Stimulated activated naive CD8-positive, alpha-beta T cell treated with anti-CD3 and anti-CD28 coated beads, Interleukin-15, amount 100 ng/mL, for 72 hours (primary cell): ENCODE data around the gene HMCES.

Experiments
- ATAC-seq: fragments of 150-1000 bp; cut with Tn5 transposase; 2 replicates; pipeline ENCODE4 v1.10.0; 2021; ENCODE audit warnings: mild to moderate bottlenecking, moderate library complexity
- DNase-seq, 2 donors: peaks; one replicate each; pipeline ENCODE4 v3.0.0; 2021 to 2022
- H3K27ac Mint-ChIP-seq, 2 donors: one replicate each; pipeline ENCODE4 v1.8.0; 2022; ENCODE audit warnings: mild to moderate bottlenecking in 2 of 2, mixed read lengths in 2 of 2, moderate library complexity in 2 of 2
- H3K27me3 Mint-ChIP-seq: one replicate; pipeline ENCODE4 v1.8.0; 2022; ENCODE audit warnings: mixed read lengths
- H3K4me1 Mint-ChIP-seq: one replicate; pipeline ENCODE4 v1.8.0; 2022; ENCODE audit warnings: mild to moderate bottlenecking, mixed read lengths
- H3K4me3 Mint-ChIP-seq, 2 donors: one replicate each; pipeline ENCODE4 v1.8.0; 2022; ENCODE audit warnings: mild to moderate bottlenecking in 2 of 2, mixed read lengths in 2 of 2, moderate library complexity in 1 of 2
- H3K9me3 Mint-ChIP-seq, 2 donors: one replicate each; pipeline ENCODE4 v1.8.0; 2022; ENCODE audit warnings: mixed read lengths in 2 of 2

Gene HMCES

DNA sequence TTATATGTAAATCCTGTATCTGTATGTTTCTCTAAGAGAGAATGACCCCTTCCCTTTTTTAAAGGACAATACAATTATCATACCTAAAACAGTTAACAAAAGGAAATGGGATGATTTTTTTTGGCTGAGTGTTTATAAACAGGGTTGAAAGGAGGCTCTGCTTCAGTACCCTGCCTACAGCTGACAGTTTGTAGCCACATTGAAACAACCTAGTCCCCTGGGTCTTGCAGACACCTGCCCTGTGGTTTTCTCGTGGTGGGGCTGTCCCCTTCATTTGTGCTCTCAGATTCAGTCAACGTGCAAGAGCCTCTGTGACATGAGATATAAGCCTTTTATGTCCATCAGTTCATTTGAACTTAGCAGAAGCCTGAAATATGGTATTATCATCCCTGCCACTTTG is 2.3 kb upstream of the HMCES start:
- DNase-seq = peak; percentile 53 to 72
- peak; percentile 70 for ATAC-seq
- no peak overlapping the region for H3K27ac Mint-ChIP-seq
- peaks cover 51% of the 10 kb centered on the region for H3K4me1 Mint-ChIP-seq
- no peak overlapping the region for H3K4me3 Mint-ChIP-seq
- H3K9me3 Mint-ChIP-seq = no peaks in the 10 kb centered on the region
- no peaks in the 10 kb centered on the region for H3K27me3 Mint-ChIP-seq

DNA sequence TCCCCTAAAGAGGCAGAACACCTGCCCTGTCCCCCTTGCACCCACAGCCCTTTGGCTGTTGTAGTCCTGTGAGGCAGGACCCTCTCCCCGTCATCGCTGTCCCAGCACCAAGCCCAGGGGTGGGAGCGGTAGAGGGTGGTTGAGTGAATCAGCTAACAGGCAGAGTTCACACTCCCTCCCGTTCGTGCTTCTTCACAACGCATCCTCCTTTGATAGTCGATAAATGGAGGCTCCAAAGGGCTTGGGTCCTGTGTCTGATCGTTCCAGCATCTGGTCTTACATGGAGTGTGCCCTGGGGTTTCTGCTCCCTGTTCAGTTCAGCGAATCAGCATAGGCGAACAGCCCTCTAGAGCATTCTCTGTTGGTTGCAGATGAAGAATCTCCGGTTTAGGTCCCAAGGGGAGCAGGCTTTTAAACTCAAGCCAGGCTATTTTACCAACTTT is 820 bp upstream of the HMCES start:
- no peaks in the 10 kb centered on the region for H3K27me3 Mint-ChIP-seq

DNA sequence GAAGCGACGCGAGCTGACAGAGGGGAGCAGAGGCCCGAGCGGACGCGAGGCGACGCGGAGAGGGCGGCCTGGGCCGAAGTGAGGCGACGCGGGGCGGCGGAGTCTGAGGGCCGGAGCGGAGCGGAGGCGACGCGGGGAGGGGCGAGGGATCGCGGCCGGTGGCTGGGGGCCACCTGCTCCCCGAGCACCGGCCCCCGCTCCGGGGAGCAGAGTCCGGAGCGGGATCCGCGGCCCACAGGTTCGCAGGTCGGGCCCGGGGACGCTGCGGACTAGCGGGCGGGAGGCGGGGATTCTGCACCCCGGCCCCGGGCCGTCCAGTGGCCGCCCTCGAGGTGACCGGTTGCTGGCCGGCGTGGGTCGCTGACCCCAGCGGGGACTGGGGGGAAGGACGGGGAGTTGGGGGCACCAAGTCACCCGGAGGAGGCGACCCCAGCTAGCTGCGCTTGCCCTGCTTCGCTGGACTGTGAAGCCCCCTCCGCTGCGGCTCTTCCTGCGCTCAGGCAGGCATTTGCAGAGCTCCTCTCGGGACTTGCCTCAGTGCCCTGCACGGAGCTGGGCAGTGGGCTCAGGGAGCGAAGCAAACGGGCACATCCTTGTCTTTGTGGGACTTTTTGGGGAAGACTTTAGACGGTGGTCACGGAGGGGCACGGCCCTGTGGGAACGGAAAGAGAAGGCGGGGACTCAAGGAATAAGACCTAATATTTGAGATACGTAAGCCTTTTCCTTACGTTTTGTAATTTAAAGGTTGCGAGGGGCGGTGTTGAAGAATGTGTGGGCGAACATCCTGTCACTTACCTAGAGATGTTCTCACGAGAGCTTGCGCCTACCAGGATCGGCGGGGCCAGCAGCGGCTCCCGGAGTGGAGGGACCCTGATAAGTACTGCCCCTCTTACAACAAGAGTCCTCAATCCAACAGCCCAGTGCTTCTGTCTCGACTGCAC is 566 bp downstream of the HMCES start:
- Mint-ChIP-seq H3K9me3 (no peaks in the 10 kb centered on the region), H3K4me3 (peak overlapping the region; percentile 87 to 92)

More for the DNA sequence above, 820 bp upstream of the HMCES start:
- no peak for DNase-seq
- H3K4me1 Mint-ChIP-seq = peaks cover 66% of the 10 kb centered on the region
- peak overlapping the region; percentile 87 to 92 for H3K4me3 Mint-ChIP-seq
- H3K9me3 Mint-ChIP-seq = no peaks in the 10 kb centered on the region
- H3K27ac Mint-ChIP-seq = peak overlapping the region; percentile 72 to 98
- ATAC-seq = no peak

DNA sequence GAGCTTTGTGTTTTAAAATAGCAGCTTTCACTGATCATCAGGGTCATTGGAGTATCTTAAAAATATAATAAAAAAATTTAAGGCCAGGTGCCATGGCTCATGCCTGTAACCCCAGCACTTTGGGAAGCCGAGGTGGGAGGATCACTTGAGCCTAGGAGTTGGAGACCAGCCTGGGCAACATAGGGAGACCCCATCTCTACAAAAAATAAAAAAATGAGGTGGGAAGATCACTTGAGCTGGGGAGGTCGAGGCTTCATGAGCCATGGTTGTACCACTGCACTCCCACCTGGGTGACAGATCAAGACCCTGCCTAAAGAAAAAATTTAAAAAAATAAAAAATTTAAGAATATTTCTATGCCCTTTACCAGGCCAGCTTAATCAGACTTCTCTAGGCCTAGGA is 1.5 kb downstream of the HMCES start:
- no peaks in the 10 kb centered on the region for H3K27me3 Mint-ChIP-seq
- H3K4me3 Mint-ChIP-seq = peak overlapping the region; percentile 85 to 89
- ATAC-seq = no peak
- H3K4me1 Mint-ChIP-seq = peaks cover 84% of the 10 kb centered on the region
- H3K9me3 Mint-ChIP-seq = no peaks in the 10 kb centered on the region
- H3K27ac Mint-ChIP-seq = peak overlapping the region; percentile 57 to 82
- DNase-seq = no peak

More for the DNA sequence above, 566 bp downstream of the HMCES start:
- peaks cover 80% of the 10 kb centered on the region for H3K4me1 Mint-ChIP-seq
- H3K27me3 Mint-ChIP-seq = no peaks in the 10 kb centered on the region
- ATAC-seq = peak; percentile 47
- peak overlapping the region; percentile 96 to 98 for H3K27ac Mint-ChIP-seq
- DNase-seq = peak; percentile 68 to 70

DNA sequence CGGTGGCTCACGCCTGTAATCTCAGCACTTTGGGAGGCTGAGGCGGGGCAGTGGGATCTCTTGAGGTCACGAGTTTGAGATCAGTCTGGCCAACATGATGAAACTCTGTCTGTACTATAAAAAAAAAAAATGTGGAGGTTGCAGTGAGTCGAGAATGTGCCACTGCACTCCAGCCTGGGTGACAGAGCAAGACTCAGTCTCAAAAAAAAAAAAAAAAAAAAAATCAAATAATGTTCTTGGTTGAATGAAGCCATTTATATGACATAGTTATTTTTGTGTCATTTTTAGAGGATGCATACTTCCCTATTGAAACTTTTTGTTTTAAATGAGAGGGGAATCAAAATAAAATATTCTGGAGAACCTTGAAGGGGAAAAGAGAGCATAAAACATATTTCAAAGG is 3.1 kb downstream of the HMCES start:
- peak overlapping the region; percentile 78 to 93 for H3K27ac Mint-ChIP-seq
- no peaks in the 10 kb centered on the region for H3K27me3 Mint-ChIP-seq
- H3K9me3 Mint-ChIP-seq = no peaks in the 10 kb centered on the region
- ATAC-seq (no peak), DNase-seq (no peak)
- peak overlapping the region; percentile 61 to 75 for H3K4me3 Mint-ChIP-seq
- peaks cover 76% of the 10 kb centered on the region for H3K4me1 Mint-ChIP-seq

DNA sequence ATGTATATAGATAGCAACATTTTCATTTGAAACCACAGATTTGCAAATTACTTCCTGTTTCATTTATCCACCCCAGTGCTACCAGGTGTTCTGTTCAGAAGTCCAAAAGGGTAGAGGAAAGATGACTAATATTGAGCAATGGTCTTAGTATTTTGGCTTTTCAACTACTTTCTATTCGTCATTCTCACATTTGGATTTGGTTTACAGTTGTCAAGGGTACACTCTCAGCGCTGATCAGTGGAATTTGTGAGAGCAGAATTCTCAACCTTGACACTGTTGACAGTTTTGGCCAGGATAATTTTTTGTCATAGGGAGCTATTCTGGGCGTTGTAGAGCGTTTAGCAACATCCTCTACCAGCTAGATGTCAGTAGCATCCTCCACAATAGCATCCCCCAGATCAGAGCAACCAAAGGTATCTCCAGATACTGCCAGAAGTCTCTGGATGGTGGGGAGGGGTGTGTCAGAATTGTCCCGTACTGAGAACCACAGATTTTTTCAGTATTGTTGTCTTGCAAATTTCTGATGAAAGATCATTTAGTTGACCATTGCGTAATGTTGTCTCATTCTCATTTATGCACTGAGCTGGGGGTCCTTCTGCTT is 4.2 kb downstream of the HMCES start:
- H3K4me1 Mint-ChIP-seq = peaks cover 67% of the 10 kb centered on the region
- peak overlapping the region; percentile 16 to 67 for H3K27ac Mint-ChIP-seq
- DNase-seq (peak; percentile 31 to 44), ATAC-seq (peak; percentile 75)
- H3K27me3 Mint-ChIP-seq = no peaks in the 10 kb centered on the region
- H3K4me3 Mint-ChIP-seq = peak overlapping the region; percentile 25 to 36
- H3K9me3 Mint-ChIP-seq = no peaks in the 10 kb centered on the region

DNA sequence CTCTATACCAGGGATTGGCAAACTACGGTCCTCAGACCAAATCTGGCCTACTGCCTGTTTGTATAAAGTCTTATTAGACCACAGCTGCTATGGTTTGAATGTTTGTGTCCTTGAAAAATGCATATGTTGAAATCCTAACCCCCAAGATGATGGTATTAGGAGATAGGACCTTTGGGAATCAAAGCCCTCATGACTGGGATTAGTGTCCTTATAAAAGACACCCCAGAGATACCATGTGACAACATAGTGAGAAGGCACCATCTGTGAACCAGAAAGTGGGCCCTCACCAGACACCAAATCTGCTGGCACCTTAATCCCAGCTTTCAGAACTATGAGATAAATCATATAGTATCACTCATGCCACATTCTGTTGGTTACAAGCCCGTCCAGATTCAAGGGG is 7.4 kb downstream of the HMCES start:
- DNase-seq = no peak
- Mint-ChIP-seq H3K27ac (no peak overlapping the region), H3K4me3 (no peak overlapping the region), H3K4me1 (peaks cover 44% of the 10 kb centered on the region), H3K27me3 (no peaks in the 10 kb centered on the region), H3K9me3 (no peaks in the 10 kb centered on the region)
- no peak for ATAC-seq

DNA sequence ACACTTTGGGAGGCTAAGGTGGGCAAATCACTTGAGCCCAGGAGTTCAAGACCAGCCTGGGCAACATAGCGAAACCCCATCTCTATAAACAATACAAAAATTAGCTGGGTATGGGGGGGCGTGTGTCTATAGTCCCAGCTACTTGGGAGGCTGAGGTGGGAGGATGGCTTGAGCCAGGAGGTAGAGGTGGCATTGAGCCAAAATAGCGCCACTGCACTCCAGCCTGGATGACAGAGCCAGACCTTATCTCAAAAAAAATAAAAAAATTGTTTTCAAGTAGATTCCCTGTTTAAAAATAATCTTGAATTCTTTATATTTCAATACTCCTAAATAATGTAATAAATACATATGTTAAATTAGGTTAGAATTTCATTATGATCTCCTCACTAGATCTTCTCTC is 9.8 kb downstream of the HMCES start:
- H3K27ac Mint-ChIP-seq = peak overlapping the region in 1 of 2 donors; percentile 72
- no peak for ATAC-seq

DNA sequence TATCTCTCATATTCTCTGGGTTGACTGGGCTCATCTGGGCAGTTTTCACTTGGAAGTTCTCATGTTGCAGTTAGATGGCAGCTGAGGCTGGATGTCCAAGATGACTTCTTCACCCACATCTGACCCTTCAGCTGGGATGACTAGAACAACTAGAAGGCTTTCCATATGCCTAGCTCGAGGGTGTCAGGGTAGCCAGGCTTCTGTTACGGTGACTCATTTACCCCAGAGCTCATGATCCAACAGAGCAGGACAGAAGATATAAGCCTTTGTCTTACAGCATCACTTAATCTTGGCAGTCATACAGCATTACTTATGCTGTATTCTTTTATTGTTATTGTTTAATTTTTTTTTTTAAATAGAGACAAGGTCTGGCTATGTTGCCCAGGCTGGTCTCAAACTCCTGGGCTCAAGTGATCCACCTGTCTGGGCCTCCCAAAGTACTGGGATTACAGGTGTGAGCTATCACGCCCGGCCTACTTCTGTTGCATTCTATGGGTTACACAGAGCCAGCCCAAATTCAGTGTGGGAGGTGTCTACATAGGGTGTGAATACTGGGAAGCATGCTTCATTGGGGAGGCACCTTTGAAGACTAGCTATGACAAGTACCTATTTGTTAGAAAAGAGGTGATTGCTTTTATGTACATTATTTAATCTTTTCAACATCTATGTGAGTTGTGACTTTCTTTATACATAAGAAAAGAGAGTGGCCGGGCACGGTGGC is 10.7 kb downstream of the HMCES start:
- Mint-ChIP-seq H3K27me3 (no peaks in the 10 kb centered on the region), H3K4me3 (no peak overlapping the region), H3K4me1 (peaks cover 12% of the 10 kb centered on the region), H3K27ac (no peak overlapping the region), H3K9me3 (no peaks in the 10 kb centered on the region)
- no peak for ATAC-seq
- DNase-seq = no peak

More for the DNA sequence above, 9.8 kb downstream of the HMCES start:
- DNase-seq = no peak
- Mint-ChIP-seq H3K27me3 (no peaks in the 10 kb centered on the region), H3K4me1 (peaks cover 21% of the 10 kb centered on the region), H3K4me3 (no peak overlapping the region), H3K9me3 (no peaks in the 10 kb centered on the region)

DNA sequence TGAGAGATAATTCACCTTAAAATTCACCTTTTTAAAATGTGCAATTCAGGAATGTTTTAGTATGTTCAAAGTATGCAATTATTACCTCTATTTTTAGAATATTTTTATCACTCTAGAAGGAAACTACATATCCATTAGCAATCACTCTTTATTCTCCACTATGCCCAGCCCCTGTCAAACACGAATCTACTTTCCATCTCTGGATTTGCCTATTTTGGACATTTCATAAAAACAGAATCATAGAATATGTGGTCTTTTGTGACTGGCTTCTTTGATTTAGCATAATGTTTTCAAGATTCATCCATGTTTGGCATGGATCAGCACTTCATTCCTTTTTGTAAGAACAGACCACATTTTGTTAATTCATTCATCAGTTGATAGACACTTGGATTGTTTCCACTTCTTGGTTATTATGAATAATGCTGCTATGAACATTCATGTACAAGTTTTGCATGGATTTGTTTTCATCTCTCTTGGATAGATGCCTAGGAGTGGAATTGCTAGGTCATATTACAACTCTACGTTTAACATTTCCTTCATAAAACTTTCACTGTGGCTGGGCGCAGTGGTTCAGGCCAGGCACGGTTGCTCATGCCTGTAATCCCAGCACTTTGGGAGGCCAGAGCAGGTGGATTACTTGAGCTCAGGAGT is 12.7 kb downstream of the HMCES start:
- Mint-ChIP-seq H3K4me3 (no peak overlapping the region), H3K9me3 (no peaks in the 10 kb centered on the region), H3K4me1 (peaks cover 6% of the 10 kb centered on the region), H3K27me3 (no peaks in the 10 kb centered on the region), H3K27ac (no peak overlapping the region)
- ATAC-seq (no peak), DNase-seq (no peak)

DNA sequence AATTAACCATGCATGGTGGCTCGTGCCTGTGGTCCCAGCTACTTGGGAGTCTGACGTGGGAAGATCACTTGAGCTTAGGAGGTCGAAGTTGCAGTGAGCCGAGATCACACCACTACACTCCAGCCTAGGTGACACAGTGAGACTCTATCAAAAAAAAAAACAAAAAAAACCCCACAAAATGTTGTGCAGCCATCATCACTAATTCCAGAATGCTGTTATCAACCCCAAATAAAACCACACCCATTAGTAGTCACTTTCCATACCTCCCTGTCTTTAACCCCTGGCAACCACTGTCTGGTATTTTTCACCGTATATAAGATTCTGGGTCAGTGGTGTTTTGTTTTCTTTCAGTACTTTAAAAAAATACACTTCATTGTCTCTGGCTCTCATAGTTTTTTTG is 16.6 kb downstream of the HMCES start:
- Mint-ChIP-seq H3K4me1 (no peaks in the 10 kb centered on the region), H3K27me3 (no peaks in the 10 kb centered on the region), H3K4me3 (no peak overlapping the region), H3K9me3 (no peaks in the 10 kb centered on the region), H3K27ac (no peak overlapping the region)
- no peak for DNase-seq
- no peak for ATAC-seq

DNA sequence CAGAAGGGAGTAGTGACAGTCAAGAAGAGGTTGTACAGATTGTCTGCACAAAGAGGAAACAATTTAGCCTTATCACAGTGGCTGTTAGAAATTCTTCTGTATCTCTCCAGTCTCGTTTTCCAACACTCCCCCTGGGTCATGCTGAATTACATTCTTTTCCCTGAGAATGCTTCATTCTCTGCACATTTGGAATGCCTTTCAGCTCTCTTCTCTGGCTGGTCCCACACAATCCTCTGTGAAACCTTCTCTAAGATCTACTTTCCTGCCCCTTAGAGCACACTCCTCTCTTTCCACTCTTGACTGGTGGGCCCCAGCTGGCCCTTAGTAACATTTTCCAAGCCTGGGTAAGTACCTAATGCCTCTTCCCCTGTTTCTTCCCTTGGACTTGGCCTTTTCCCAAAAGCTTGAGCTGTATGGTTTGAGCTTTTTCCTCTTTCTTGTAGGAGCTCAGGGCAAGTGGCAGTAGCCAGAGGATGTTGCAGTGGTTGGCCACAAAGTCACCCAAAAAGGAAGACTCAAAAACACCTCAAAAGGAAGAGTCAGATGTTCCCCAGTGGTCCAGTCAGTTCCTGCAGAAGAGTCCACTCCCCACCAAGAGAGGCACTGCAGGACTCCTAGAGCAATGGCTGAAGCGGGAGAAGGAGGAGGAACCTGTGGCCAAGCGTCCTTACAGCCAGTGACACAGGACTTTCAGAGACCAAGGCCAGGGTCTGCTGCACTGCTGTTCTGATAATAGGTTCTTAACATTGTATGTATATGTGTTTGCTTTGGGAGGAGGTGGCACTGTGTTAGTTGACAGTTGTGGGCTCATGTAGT is 25.7 kb downstream of the HMCES start:
- peak; percentile 35 for ATAC-seq
- no peaks in the 10 kb centered on the region for H3K9me3 Mint-ChIP-seq
- H3K4me3 Mint-ChIP-seq = no peak overlapping the region
- peaks cover 45% of the 10 kb centered on the region for H3K4me1 Mint-ChIP-seq
- H3K27ac Mint-ChIP-seq = peak overlapping the region in 1 of 2 donors; percentile 33
- no peak for DNase-seq
- H3K27me3 Mint-ChIP-seq = no peaks in the 10 kb centered on the region

DNA sequence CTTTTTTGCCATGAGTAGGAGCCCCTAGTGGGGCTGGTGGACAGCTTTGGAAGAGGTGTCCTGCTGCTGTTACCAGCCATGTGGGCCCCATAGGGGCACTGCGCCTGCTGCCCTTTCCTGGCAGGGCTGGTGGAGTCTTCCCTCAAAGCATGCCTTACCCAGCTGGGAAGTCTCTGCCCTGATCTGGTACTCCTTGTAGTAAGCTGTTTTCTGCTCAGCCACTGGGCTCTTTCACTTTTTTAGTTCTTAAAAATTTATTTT is 26.2 kb downstream of the HMCES start:
- no peaks in the 10 kb centered on the region for H3K9me3 Mint-ChIP-seq
- no peak overlapping the region for H3K27ac Mint-ChIP-seq
- H3K4me1 Mint-ChIP-seq = peaks cover 45% of the 10 kb centered on the region
- DNase-seq = no peak
- ATAC-seq = no peak
- H3K4me3 Mint-ChIP-seq = no peak overlapping the region
- no peaks in the 10 kb centered on the region for H3K27me3 Mint-ChIP-seq

DNA sequence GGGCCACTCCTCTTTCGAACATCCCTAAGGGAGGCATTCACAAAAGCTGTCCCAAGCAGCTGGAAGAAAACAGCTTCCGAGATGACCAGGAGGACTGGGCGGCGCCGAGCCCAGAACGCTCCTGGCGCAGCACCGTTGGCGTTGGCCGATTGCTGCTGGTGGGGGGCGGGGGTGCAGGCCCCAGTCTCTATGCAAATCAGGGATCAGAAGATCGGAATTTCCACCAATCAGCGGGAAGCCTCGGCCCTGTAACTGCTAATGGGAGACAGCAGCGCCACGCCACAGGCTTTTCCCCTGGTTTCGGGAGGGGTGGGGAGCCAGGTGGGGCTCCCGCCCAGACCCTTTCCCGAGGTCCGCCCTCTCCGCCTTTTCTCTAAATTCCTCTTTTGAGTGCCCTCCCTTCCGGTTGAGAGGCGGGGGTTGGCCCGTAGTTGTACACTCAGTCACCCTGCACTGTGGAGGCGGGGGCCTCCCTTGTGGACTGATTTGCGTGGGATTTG is 27.0 kb downstream of the HMCES start:
- peak overlapping the region; percentile 3 to 20 for H3K4me3 Mint-ChIP-seq
- ATAC-seq = no peak
- no peak for DNase-seq
- no peaks in the 10 kb centered on the region for H3K9me3 Mint-ChIP-seq
- peak overlapping the region; percentile 24 to 65 for H3K27ac Mint-ChIP-seq
- H3K4me1 Mint-ChIP-seq = peaks cover 51% of the 10 kb centered on the region
- no peaks in the 10 kb centered on the region for H3K27me3 Mint-ChIP-seq

DNA sequence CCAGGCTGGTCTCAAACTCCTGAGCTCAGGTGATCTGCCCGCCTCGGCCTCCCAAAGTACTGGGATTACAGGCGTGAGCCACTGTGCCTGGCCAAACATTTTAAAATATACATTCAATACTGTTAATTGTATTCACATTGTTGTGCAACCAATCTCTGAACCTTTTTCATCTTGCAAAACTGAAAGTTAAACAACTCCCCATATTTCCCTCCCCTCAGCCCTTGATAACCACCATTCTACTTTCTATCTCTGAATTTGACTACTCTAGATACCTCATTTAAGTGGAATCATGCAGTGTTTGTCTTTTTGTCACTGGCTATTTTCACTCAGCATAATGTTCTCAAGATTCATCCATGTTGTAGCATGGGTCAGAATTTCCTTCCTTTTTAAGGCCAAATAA is 30.0 kb downstream of the HMCES start:
- DNase-seq (no peak), ATAC-seq (peak; percentile 52)
- H3K4me1 Mint-ChIP-seq = peaks cover 76% of the 10 kb centered on the region
- no peak overlapping the region for H3K4me3 Mint-ChIP-seq
- no peaks in the 10 kb centered on the region for H3K27me3 Mint-ChIP-seq
- no peak overlapping the region for H3K27ac Mint-ChIP-seq
- H3K9me3 Mint-ChIP-seq = no peaks in the 10 kb centered on the region
